Superior temporal gyrus (tissue), 1 donor: ENCODE results near the gene EML4.
"Not testable (repeated sequence)": the region's sequence is repeated elsewhere in the genome, so short reads cannot be mapped to it uniquely, and the experiment has no call there.

Experiments
- DNase-seq: peaks from one replicate; pipeline ENCODE4 v3.0.0-alpha.2; 2016; ENCODE audit errors: extremely low spot score

EML4 gene

DNA sequence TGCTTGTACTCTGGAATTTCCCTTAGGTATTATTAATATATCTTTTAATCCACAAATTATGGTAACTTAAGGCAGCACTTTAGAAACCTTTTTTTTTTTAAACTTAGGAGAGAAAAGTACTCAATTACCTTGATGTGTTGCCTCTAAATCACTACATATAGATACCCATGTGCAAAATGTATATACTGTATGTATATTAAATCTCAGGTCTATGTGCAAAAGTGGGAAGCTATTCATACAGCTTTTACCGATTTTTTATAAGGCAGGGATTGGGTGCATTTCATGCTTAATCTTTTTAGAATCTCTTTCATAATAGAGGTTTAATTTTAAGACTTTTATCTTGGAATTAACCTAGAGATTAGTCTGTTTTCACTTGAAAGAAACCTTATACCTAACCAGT lies 3.4 kb downstream of the EML4 start:
- DNase-seq: no peak

DNA sequence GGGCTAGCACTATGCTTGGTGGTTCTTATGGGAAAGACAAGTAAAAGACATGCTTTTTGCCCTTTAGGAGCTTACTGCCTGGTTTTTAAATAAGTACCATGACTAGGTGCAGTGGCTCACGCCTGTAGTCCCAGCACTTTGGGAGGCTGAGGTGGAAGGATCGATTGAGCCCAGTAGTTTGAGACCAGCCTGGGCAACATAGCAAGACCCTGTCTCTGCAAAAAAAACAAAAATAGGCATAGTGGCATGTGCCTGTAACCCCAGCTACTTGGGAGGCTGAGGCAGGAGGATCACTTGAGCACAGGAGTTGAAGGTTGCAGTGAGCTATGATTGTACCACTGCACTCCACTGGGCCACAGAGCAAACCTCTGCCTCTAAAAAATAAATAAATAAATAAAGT lies 4.3 kb downstream of the EML4 start:
- DNase-seq: not testable (repeated sequence)

DNA sequence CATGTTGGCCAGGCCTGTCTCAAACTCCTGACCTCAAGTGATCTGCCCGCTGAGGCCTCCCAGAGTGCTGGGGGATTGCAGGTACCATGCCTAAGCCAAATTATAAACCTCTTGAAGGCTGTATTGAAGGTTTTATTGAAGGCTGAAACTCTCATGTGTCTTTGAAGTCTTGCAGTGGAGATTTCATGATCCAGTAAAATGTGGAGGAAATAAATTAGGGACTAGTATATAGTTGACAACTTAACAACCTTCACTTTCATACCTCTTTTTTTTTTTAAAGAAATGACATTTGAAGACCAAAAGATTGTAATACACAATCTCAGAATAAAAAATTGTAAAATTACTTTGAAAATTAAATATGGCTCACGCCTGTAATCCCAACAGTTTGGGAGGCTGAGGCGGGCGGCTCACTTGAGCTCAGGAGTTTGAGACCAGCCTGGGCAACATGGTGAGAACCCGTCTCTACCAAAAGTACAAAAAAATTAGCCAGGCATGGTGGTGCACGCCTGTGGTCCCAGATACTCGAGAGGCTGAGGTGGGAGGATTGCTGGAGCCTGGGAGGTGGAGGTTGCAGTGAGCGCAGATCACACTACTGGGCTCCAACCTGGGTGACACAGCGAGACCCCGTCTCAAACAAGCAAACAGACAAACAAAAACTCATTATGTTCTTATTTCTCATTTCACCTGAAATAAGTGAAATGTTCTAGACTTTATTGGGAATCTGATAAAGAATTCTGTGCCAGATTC lies 8.0 kb downstream of the EML4 start:
- DNase-seq: no peak

DNA sequence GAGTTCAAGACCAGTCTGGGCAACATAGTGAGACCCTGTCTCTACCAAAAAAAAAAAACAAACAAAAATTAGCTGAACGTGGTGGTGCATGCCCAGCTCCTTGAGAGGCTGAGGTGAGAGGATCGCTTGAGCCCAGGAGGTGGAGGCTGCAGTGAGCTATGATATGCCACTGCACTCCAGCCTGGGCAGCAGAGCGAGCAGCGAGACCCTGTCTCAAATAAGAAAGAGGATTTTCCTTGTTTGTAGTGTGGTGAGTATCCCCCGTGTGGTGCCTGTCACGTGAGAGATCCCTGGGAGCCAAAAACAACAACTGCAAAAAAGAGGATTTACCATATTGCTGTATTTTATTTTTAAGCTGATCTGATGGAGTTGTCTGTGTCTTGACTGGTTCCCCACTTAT lies 9.2 kb downstream of the EML4 start:
- DNase-seq: no peak

DNA sequence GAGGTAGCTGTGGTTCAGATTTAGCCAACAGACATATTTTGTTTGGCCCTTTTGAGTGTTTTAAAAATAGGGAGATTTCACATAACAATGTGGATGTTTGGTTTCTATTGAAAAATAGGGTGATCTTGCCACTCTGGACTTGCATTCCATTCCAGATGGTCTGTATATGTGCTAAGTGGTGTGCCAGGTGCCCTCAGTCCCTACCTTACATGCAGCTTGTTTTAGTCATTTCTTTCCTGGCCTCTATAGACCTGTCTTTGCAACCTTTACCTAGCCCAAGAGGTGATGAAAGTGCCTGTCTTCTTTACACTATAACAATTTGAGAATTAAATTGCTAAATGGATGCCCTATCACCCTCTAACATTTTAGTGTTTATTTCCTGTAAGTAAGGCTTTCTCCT lies 11.1 kb downstream of the EML4 start:
- DNase-seq: no peak

DNA sequence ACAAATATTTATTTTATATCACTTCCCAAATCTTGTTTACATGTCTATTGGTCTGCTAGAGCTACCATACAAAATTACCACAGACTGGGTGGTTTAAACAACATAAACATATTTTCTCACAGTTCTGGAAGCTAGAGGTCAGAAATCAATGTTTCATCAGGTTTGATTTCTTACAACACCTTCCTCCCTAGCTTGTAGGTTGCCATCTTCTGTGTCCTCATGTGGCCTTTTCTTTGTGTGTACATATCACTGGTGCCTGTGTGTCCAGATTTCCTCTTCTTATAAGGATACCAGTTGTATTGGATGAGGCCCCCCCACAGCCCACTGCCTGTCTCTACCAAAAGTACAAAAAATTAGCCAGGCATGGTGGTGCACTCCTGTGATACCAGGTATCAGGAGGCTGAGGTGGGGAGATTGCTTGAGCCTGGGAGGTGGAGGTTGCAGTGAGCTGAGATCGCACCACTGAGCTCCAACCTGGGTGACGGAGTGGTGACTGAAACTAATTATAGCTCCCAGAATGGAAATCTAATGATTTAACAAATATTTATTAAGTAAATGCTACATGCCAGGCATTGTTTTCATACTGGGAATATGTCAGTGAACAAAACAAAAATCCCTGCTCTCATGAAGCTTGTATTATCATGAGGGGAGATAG lies 13.6 kb downstream of the EML4 start:
- no peak for DNase-seq

DNA sequence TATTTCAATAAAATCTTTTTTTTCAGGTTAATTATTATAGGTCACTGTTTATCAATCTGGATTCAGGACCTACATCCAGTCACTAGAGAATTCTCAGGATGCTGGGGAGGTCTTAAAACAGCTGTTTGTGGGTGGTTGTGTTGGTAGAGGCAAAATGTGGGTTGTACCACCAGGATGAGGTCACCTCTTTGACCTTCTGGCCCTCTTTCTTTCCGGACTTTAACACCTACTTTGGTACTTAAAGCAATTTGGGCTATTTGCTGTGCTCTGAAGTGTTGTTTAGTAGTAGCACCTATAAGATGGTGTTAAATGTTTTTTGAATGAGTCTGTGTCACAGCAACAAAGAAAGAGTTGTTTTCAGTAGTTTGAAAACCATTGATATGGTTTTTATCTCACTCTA lies 14.6 kb downstream of the EML4 start:
- no peak for DNase-seq

DNA sequence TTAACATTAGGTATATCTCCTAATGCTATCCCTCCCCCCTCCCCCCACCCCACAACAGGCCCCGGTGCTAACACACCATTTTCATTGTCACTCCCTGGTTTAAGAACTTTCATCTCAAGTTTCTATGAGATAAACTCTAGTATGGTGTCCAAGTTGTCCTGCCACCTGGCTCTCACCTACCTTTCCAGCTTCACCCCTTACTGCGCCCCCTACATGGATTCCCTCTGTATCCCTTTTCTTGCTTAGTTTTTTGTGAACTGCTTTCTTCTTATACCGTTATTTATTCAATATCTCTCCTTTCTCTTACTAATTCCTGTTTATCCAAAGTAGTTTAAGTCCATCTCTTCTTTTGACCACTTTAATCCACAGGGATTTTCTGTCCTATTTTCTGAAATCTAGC lies 15.2 kb downstream of the EML4 start:
- DNase-seq: no peak

DNA sequence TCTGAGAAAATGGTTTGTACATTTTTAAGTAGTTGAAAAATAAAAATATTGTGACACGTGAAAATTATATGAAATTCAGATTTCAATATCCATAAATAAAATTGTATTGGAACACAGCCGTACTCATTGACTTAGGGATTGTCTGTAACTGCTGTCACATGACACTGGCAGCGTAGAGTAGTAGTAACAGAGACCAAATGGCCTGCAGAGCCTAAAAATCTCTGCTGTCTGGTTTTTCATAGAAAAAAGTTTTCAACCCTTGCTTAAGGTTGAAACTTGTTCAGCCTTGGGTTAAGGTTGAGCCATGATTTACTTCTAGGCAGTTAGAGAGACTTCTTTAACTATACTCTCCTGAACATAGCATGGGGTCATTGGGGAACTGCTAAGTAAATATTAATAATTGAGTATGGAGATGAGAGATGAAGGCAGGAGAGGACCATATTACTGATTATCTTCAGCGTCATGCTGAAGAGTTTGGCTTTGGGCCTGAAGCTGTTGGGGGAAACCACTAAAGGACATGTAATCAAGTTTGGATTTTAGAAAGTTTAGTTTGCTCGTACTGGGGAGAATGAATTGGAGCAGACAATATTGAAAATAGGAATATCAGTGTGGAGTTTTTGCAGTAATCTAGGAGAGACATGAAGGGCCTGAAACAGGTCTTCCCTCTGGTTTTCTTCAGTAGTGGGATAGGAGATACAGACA lies 16.2 kb downstream of the EML4 start:
- no peak for DNase-seq

DNA sequence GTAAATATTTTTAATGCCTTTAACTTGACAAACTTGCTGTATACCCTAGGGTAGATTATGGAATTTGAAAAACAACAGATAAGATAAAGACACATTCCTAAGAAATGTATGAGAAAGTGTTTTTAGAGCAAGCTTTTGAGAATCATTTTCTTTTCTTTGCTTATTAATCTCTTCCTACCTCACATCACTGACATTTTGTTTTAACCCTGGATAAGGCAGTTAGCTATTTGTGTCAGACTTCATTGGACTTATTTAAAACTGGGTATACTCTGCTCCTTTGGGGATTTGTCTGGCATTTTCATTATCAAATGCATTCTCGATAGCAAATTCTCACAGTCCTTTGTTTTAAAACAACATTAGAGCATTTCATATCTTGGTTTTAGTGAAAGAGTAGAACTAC lies 17.2 kb downstream of the EML4 start:
- no peak for DNase-seq

DNA sequence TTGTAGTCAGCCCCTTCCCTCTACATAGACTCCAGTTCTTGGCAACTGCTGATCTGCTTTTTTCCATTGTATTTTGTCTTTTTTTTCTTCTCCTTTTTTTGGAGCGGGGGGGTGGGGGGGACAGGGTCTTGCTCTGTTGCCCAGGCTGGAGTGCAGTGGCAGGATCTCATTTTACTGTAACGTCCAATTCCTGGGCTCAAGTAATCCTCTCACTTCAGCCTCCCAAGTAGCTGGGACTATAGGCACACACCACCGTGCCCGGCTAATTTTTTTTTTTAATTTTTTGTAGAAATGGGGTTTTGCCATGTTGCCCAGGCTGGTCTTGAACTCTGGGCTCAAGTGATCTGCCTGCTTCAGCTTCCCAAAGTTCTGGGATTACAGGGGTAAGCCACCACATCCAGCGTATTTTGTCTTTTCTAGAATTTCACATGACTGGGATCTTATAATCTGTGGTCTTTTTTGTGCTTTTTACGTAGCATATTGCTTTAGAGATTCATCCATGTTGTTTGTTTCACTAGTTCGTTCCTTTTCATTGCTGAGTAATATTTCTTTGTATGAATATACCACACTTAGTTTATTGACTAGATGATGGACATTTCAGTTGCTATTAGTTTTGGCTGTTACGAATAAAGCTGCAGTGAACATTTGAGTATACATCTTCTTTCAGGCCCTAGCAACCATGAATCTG lies 17.9 kb downstream of the EML4 start:
- no peak for DNase-seq

DNA sequence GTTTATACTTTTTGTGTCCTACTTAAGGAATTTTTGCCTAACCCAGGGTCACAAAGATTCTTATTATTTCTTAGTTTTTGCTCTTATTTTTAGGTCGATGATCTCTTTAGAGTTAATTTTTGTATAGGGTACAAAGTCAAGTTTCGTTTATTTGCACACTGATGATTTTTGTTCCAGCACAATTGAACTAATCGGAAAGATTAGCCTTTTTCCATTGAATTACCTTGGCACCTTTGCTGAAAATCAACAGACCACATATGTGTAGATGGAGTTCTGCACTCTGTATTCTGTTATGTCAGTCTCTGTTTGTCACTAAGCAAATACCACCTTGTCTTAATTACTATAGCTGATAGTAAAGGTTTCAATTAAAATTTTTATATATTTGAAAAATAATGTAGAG lies 18.7 kb downstream of the EML4 start:
- no peak for DNase-seq

DNA sequence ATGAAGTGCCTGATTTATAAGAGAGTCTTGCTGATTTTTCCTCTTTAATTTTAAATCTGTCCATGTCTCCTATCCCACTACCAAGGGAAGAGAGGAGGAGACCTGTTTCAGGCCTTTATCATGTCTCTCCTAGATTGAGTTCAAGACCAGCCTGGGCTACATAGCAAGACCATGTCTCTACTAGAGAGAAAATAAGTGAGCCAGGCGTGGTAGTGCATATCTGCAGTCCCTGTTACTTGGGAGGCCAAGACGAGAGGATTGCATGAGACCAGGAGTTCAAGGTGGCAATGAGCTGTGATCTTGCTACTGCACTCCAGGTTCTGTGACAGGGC lies 20.0 kb downstream of the EML4 start:
- no peak for DNase-seq

DNA sequence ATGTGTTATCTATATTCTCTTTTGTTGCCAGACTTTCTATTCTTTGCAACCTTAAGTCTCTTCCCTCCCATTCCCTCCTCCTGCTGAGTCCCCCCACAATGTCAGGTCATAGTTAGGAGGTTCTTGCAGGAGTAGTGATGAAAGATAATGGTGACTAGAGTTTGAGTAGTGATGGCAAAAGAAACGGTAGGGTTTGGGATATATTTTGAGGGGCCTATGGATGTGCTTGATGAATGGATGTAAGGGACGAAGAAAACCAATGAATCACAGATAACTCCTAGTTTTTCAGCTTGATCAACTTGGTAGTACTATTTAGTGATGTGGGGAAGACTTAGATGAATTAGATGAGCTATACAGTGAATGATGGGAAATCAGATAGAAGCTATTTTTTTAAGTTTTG lies 21.0 kb downstream of the EML4 start:
- no peak for DNase-seq

DNA sequence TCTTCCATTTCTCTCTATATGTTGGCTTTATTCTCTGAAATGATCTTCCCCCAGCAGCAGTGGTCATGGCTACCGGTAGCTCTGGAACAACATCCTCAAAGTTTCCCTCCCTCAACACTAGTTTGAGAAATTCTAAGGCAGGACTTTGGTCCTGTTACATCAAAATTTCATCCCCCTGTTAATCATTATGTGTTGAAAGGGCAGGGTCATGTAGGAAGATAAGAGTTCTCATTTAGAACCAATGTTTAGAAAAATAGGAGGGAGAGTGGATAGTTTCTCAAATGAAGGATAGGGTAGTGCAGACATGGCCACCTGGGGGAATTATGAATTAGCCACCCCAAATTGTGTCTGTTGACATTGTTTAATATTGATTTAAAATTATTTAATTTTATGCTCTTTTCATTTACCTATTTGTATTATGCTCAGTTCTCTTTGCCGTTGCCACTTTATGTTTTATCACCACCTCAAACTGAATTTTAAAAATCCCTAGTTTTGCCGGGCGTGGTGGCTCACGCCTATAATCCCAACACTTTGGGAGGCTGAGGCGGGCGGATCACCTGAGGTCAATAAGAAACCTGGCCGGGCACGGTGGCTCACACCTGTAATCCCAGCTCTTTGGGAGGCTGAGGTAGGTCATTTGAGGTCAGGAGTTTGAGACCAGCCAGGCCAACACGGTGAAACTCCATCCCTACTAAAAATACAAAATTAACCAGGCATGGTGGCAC lies 22.3 kb downstream of the EML4 start:
- DNase-seq: no peak

DNA sequence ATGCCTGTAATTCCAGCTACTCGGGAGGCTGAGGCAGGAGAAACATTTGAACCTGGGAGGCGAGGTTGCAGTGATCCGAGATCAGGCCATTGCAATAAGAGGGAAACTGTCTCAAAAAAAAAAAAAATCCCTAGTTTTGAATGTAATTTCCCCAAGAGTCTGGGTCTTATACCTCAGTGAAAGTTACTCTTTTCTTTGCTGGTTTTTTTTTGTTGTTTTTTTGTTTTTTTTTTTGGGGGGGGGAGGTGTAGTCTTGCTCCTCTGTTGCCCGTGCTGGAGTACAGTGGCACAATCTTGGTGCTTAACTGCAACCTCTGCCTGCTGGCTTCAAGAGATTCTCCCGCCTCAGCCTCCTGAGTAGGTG lies 22.8 kb downstream of the EML4 start:
- no peak for DNase-seq

DNA sequence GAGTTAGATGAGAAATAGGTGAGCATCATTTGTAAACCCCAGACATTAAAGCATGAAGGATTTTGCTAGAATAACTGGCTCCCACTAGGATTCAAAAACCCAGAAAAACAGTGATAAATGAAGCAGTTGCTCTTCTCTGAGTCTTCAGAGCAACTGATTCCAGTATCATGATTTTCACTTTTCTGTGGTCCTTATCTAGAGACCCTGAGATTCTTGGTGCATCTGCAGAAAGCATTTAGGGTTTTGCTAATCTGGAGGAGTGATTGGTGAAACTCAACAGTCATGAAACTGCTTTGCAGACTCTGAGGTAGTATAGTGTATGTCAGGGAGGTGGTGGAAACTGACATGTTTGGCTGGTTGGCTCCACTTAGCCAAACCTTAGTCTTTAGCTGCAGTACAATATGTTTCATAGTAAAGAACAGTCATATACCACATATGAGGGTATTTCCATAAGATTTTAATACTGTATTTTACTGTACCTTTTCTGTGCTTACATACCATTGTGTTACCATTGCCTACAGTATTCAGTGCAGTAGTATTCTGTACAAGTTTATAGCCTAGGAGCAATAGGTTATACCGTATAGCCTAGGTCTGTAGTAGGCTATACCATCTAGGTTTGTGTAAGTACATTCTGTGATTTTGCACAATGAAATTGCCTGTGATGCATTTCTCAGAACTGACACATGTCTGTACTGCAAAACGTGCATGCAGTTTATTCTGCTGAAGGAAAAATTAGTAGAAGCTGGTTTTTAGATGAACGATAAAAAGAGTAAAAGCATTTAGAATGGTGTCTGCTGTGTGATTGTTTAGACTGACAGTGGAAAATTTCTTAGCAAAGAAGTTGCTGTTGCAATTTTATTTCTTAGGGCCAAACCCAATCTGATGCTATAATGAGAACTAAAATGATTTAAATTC lies 23.8 kb downstream of the EML4 start:
- DNase-seq: no peak

DNA sequence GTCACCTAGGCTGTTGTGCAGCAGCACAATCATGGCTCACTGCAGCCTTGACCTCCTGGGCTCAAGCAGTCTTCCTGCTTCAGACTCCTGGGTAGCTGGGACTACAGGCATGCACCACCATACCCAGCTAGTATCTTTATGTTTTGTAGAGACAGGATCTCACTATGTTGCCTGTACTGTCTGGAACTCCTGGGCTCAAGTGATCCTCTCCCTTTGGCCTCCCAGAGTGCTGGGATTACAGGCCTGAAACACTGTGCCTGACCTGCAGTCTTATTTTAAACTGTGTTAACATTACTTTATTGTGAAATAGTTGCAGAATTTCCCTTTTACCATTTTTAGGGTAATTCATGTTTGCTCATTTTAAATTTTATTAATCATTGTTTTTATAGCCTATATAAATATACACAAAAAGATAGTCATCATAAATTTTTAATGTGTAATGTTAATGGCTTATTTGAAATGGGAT lies 24.6 kb downstream of the EML4 start:
- DNase-seq: no peak

DNA sequence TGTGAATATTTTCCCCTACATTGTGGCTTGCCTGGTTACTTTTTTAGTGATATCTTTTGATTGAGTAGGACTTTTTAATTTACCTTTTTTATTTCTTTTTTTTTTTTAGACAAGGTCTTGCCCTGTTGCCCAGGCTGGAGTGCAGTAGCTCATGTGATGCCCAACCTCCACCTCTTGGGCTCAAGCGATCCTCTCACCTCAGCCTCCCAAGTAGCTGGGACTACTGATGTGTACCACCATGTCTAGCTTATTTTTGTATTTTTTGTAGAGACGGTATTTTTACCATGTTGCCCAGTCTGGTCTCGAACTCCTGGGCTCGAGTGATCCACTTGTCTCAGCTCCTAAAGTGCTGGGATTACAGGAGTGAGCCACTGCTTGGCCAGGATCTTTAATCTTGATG lies 25.3 kb downstream of the EML4 start:
- DNase-seq: no peak

DNA sequence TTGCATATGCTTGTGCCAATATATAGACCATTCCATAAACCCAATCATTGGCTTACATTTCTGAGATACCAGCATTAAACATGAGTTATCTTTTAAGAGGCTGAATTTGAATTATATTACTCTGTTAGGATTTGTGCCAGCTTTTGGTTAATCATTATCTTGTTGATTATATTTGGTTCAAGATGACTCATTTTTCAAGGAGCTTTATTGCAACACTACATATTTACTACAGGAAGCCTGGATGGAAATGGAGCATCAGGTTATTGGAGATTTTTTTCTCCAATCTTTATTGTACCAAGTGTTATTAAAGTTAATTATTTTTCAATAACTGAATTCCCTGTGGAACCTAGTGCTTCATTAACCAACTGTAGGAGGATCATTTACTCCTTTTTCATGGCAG lies 26.4 kb downstream of the EML4 start:
- DNase-seq: no peak

DNA sequence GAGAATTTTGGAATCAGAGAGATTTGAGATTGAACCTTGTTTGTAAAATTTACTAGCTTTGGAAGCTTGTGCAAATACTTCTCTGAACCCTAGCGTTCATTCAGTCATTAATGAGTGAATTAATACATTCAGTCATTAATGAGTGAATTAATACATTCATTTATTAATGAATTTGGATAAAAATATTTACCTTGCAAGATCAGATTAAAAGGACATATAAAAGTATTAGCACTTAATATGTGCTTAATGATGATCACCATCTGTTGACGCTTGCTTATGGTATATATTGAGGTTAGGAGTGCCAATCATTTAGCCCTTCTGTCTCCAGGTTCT lies 26.9 kb downstream of the EML4 start:
- no peak for DNase-seq
